WTC11 (cell line): Measurements from ENCODE around the gene ELFN1.

Source experiments
- AFF4 ChIP-seq: sonication (generic); formaldehyde crosslinking; IDR thresholded peaks from 2 replicates; pipeline ENCODE4 v1.8.1; 2023; ENCODE audit warnings: mild to moderate bottlenecking, missing genetic modification reagents, borderline replicate concordance
- CREB1 ChIP-seq: sonication (generic); formaldehyde crosslinking; IDR thresholded peaks from 2 replicates; pipeline ENCODE4 v1.8.0; 2023; ENCODE audit warnings: mild to moderate bottlenecking, missing genetic modification reagents
- CTCF ChIP-seq: fragments of 200-600 bp; IDR thresholded peaks from 2 replicates; pipeline ENCODE4 v1.8.0; 2022; ENCODE audit warnings: antibody characterized with exemption
- ETV6 ChIP-seq: sonication (generic); formaldehyde crosslinking; IDR thresholded peaks from 2 replicates; pipeline ENCODE4 v1.8.1; 2022; ENCODE audit warnings: mild to moderate bottlenecking, missing genetic modification reagents
- HMGXB4 ChIP-seq: sonication (generic); formaldehyde crosslinking; IDR thresholded peaks from 2 replicates; pipeline ENCODE4 v1.8.1; 2023; ENCODE audit warnings: mild to moderate bottlenecking, moderate library complexity, missing genetic modification reagents
- TCF7 ChIP-seq: sonication (generic); formaldehyde crosslinking; IDR thresholded peaks from 2 replicates; pipeline ENCODE4 v1.8.0; 2022; ENCODE audit warnings: mild to moderate bottlenecking, low read depth, missing genetic modification reagents, moderate library complexity
- USF1 ChIP-seq: sonication (generic); formaldehyde crosslinking; IDR thresholded peaks from 2 replicates; pipeline ENCODE4 v1.8.0; 2022; ENCODE audit warnings: mild to moderate bottlenecking, missing genetic modification reagents
- USF2 ChIP-seq: sonication (generic); formaldehyde crosslinking; IDR thresholded peaks from 2 replicates; pipeline ENCODE4 v1.8.1; 2023; ENCODE audit warnings: mild to moderate bottlenecking, missing genetic modification reagents, moderate library complexity

- TF ChIP-seq USF1: no peak
- TF ChIP-seq CTCF: no peak
- TF ChIP-seq ETV6 (CRISPR knock-in tag): no peak
- no peak for TF ChIP-seq HMGXB4
- no peak for TF ChIP-seq CREB1 (CRISPR knock-in tag)
- no peak for TF ChIP-seq AFF4 (CRISPR knock-in tag)
- no peak for TF ChIP-seq USF2 (CRISPR knock-in tag)
- TF ChIP-seq TCF7: no peak
Measured at GRCh38 chr7:1724118-1724910, 54.2 kb downstream of the ELFN1 start.
